GM11168 (cell line): ENCODE data around the gene DNAH8.

Experiments used
- in situ Hi-C: fragments of 300-500 bp; cut with MboI; formaldehyde crosslinking; loops from one replicate; pipeline ENCODE4 v1.12.0; 2022; ENCODE audit warnings: low sequenced_read_pairs; ENCODE audit not compliant: unreplicated experiment

Gene DNAH8

DNA sequence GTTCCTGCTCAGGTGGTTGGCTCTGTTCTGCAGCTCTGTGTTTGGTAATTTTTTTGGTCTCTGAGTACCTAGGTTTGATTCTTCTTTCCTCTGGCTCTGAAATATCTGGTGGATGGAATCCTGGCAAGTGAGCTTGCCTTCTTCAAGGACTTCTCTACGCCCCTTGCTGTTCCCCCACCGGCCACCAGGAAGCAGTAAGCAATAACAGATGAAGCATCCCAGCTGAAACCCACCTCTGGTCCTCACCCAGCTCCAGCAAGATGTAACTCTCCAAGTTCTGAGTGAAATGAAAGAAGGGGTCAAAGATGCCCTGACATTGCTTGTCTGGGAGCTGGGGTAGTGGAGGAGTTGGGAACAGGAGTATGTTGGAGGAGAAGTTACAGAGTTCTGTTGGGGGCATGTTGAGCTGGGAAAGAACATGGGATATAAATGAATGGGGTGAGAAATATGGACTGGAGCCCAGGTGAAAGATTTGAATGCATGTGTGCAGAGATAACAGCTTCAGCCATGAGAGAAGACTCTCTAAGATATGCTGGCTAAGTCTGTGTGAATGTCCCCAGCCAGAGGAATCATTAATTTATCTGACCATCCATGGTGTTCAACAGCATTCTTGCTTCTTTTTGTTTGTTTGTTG, 282.1 kb downstream of the DNAH8 start:
- in situ Hi-C loops, result loop anchor here (10.0 kb wide), 1 partner anchor 308 kb away; no protein-coding TSS in a partner anchor

DNA sequence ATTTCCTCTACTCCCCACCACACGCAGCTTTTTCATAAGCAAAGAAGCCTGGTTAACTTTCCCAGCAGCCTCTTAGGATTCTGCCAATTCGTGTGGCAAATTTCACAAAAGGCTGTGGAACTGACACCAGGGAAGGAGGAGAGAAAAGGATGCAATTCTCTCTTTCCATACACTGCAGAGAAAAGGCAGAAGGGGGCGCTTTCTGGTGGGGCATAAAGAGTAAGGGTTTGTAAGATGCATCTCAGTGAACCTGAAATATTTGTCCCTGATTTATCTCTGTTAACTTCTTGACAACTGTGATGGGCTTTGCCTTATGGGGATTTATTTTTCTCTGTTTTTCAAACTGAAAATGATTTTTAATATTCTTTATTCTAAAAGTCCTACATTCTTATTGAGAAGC, 288.0 kb downstream of the DNAH8 start:
- in situ Hi-C loops, result no loop called here

DNA sequence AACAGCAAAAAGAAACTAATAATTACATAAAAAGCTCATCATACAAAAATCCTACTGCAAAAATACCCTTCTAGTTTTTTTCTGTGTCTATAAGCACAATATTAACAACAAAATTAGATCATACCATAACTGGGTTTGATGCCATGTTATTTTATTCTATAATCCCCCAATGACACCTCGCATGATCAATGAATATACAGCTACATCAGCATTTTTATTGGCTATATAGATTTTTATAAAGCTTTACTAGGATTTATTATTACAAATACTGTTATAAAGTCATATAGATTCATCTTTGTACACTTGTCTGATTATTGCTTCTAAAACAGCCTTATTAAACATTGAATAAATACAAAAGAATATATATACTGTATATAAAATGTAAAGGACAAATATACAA, 288.4 kb downstream of the DNAH8 start:
- in situ Hi-C loops, result no loop called here

DNA sequence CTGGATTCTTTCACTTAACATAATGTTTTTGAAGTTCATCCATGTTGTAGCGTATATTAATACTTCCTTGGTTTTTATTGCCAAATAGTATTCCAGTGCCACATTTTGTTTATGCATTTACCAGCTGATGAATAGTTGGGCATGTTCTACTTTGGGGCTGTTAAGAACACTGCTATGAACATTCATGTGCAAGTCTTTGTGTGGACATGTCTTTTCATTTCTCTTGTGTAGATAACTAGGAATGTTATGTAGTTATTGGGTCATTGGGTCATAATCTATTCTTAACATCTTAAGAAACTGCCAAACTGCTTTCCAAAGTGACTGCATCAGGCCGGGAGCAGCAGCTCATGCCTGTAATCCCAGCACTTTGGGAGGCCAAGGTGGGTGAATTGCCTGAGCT, 289.7 kb downstream of the DNAH8 start:
- in situ Hi-C loops, result no loop called here

DNA sequence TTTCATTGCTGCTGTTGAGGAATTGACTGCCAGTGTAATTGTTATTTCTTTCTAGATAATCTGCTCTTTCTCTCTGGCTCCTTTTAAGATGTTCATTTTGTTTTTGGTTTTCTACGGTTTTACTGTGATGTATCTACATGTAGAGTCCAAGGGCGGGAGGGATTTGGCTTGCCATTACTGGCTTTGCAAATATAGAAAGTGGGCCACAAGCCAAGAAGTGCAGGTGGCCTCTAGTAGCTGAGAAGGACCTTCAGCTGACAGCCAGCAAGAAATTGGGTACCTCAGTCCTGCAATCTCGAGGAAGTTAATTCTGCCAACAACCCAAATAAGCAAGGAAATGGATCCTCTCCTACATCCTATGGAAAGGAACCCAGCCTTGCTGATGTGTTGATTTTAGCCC, 290.7 kb downstream of the DNAH8 start:
- in situ Hi-C loops, result no loop called here

DNA sequence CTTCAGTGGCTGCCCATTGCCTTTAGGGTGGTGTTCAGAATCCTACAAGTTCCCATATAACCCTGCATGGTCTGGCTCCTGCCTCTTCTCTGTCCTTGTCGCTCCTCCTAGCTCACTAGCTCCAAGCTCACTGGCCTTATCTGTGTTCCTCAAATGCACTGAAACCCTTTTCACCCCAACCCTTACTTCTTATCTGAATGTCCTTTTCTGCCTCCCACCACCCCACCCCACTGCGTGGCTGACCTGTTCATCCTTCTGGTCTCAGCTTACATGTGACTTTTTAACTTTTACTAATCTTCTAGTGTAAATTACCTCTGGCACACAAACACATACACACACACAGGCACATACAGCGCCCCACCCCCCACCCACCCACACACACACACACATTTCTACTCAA, 292.5 kb downstream of the DNAH8 start:
- in situ Hi-C loops, result no loop called here

DNA sequence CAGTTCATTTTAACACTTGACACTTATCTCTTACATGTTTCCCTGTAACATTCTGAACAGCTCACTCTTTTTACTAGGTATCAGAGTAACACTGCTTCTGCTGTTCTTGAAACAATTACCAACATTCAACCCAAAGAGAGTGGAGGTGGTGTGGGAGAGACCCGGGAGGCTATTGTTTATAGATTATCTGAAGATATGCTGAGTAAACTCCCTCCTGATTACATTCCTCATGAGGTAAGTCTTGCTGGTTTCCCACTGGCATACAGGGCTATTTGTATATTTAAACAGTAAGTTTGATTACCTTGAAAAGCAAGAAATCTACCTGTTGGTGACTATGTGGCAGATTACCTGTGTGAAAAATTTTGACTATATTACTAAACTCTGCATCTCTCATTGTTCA, 293.6 kb downstream of the DNAH8 start:
- in situ Hi-C loops, result no loop called here

DNA sequence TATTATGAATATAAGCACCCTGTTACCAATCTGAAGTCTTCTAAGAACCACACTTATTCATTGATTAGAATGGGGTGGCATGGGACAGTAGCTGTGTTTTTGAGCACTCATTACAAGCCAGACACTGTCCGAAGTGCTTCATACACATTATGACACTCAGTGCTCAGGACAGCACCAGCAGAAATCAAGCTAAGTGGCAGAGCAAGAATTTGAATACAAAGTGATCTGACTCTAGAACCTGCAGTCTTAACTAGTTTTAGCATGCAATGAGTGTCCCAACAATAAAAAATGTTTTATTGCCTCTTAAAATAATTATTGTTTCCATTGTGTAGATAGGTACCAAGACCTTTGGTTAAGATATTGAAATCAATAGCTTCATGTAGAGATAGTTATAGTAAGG, 294.4 kb downstream of the DNAH8 start:
- in situ Hi-C loops, result no loop called here

DNA sequence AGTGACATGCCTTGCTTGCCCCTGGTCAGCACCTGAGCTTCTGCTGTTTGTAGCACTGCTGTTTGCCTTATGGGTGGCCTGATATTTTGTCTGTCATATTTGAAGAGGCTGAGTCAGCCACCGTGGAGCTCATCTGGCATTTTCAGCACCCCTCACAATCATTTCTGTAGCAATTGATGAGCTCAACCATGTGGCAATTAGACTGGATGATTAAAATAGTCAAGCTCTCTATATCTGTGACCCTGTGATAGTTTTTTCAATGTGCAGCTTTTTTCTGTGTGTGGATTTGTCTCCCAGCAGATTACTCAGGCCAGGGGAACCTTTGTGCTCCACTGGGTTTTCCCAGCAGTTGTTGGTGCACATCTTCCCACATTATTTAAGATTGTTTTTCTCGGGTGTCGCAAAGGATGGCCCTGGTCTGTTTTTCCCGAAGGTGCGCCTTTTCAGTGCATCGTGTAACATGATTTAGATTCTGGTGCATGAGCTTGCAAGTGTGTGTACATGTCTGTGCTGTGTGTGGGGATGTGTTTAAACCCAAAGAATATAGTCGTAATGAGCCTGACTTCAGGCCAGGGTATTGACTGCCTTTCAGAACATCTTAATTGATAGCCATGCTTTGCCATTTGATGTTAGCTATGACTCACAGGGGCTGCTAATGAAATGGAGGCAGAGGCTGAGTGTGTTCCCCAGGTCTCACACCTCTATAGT, 301.9 kb downstream of the DNAH8 start:
- in situ Hi-C loops, result no loop called here

DNA sequence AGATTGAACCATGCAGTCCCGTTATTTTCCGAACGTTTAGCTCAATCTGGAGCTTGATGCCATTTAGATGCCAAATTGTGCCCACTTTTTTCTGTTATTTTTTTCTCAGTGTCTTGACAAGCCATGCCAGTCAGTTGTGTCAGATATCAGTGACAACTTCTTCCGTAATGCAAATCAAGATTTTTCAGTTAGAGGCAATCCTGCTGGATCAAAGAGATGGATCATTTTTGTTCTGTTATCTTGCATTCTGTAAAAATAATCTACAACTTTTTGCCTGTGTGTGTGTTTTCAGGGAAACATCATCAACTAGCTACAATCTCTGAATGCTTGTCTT, 302.4 kb downstream of the DNAH8 start:
- in situ Hi-C loops, result no loop called here

DNA sequence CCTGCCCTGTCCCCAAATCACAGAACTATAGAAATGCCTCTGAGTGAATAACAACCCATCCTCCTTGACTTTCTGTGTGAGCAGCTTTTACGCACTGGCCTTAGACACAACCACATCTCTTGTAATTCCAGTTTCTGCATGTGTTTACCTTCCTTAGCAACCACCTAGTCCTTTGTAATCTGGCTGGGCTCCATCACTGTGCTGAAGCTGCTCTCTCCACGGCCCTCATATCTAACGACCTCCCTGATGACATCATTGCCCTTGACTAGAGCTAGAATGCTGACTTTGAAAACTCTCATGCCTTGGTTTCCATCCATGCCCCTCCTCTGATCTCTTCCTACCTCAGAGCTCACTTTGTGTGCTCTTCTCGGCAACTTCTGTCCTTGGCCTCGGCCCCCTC, 303.0 kb downstream of the DNAH8 start:
- in situ Hi-C loops, result no loop called here

DNA sequence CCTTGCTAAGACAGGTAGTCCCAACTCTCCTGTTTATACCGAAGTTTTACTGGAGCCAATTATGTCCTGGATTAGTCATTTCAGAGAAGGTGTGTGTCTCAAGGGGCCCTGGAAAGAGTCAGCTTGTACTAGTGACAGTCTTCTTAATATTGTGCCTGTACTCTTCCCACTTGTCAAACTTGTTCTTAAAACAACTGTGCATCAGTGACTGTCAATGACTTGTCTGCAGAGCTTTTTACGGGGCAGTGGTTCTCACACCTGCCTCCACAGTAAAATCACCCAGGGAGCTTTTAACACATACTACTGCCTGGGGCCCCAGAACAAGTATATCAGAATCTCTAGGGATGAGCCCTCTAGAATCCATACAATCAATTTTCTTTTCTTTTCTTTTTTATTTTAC, 305.0 kb downstream of the DNAH8 start:
- in situ Hi-C loops, result no loop called here

DNA sequence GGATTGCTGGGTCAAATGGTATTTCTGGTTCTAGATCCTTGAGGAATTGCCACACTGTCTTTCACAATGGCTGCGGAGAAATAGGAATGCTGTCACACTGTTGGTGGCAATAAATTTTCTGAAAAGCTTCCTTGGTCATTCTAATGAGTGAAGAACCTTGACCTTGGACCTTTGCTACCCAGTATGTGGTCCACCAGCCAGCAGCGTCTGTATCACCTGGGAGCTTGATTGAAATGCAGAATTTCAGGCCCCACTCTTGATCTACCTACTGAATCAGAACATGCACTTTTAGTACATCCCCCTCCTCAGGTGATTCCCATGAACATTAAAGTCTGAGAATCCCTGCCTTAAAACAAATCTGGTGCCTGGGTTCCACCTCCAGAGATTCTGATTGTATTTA, 305.9 kb downstream of the DNAH8 start:
- in situ Hi-C loops, result no loop called here

DNA sequence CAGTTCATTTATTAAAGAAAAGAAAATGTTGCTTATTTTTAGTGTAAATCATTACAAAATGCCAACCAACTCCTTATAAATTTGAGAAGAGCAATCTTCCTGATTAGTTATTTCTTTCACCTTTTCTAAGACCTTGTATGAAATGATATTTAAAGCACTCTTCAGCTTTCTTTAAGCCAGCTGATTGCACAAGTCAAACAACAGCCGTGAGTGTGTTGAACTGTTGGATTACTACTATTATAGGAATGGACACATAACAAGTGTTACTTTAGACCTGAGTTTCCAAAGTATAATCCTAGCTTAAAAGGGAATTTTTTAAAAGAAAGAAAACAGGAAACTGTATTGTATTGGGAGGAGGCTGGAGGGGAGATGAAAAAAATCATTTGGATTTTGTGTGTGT, 306.7 kb downstream of the DNAH8 start:
- in situ Hi-C loops, result no loop called here

DNA sequence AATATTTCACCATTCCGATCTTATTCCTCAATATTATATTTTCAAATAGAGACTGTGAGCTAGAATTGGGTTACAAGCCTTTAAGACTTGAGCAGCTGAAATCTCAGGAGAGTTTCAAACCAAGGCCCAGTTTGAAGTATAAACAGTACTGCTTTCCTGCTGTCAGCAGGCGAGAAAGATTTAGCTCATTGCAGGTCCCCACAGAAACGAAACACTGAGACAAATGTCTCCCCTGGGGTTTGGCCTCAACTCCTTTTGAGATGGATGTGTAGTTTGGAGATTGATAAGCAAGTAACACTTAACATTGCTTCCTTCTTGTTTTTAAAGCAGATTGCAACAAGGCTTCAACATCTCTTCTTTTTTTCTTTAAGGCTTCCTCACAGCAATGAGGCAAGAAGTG, 311.1 kb downstream of the DNAH8 start:
- in situ Hi-C loops, result no loop called here

DNA sequence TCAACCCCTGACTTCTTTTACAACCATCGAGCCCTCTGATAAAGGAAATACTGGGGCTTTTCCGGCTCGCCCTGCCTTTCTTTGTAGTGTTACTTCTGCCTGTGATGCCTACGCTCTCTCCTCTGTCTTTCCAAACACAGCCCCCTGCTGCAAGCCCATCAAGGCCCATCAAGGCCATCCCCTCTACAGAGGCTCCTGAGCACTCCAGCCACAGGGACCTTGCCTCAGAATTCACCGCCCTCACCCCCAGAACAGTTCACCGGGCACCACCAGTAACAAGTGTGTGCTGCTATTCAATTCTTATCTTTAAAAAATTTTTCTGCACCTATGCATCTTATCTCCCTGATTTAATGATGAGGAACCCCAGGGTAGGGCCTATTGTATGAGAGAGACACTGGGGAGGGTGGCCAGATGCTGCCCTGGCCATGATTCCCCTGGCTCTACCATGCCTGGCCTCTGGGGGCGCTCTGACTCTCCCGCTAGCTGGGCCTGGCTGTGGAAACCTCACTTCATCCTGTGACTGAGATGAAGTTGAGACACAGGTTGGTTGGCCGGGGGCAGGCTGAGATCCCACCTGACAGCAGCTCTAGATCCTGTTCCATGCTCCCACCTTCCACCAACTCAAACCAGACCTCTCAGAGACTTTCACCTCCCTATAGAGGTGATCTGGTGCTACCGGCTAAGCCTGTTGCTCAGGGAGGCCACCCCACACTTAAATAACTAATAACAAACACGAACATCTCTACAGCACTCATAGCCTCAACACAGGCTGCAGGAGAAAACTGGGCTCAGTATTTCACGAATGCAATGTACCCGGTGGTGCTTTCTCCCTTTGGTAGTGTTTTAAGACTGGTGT, 314.3 kb downstream of the DNAH8 start:
- in situ Hi-C loops, result no loop called here

DNA sequence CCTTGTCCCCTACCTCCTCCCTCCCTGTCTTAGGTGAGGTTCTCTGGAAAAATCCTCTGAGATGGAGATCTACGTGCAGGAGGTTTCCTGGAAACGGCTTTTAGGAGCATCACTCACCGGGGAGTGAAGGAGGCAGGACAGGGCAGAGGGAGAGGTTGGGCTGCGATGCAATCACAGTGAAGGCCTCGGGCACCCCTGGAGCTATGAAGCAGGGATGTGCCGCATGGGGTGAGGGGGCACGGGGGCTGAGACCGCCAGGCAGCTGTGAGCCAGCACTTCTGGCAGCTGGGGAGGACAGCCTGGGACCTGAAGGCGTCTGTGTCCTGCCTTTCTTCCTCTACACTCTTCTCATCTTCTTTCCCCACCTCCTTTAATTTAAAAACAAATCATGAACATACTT, 320.6 kb downstream of the DNAH8 start:
- in situ Hi-C loops, result no loop called here

DNA sequence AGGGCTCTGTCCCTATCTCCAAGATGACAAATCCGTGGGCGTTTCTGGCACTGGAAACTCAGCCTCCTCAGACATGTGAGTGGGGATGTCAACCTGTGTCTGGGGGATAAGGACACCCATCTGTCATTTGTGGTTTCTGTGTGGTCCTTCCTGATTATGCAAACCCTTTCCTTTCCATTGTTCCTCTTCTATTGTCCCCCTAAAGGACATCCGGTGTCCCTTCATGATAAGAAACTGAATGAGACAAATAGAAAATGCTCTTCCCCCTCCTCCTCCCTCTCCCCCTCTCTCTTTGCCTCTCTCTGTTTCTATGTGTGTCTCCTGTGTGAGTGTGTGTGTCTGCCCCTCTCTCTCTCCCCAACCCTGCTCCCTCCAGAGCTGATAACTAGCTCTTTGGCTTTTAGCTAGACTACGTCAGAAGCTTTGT, 322.0 kb downstream of the DNAH8 start:
- in situ Hi-C loops, result no loop called here

DNA sequence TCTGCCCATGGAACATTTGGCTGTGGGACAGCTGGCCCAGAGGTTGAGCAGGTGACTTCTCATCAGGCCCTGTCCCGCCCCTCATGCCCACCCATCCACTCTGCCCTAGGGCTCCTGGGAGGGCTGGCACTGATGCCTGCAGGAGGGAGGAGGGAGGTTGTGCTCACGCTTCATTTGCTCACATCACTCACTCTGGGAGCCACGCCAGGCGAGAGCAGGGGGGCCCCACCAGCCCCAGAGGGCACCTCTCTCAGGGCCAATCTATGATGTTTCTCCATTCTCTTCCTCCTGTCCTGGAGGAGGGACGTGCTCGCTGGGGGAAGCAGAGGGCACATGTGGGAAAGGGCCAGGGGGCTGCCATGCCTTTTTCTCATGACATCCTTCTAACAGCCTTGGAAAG, 322.6 kb downstream of the DNAH8 start:
- in situ Hi-C loops, result no loop called here

DNA sequence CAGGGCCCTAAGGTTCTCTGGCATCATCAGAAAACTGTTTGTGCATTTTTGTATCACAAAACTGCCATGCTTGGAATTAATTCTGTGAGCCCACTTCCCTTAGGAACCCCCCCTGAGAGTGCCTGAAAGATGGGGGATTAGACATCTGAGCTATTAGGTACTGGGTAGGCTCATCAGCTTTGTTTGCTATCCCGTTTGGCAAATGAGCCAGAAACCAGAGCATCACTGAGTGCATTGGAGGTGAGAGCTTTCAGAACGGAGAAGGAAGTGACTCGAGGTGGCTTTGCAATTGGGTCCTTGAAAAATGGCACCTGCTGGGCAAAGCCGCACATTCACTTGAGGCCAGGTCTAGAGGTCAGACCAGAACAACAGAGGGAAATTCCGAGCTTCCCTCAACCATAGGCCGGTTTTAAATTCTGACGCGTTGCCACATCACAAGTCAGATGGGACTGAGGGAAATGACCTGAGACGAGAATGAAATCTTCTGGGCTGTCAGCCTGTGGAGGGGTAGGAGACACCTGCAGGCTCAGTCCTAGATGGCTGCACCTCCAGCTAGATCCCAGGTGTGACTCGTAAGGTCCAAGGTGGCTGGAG, 325.1 kb downstream of the DNAH8 start:
- in situ Hi-C loops, result no loop called here

DNA sequence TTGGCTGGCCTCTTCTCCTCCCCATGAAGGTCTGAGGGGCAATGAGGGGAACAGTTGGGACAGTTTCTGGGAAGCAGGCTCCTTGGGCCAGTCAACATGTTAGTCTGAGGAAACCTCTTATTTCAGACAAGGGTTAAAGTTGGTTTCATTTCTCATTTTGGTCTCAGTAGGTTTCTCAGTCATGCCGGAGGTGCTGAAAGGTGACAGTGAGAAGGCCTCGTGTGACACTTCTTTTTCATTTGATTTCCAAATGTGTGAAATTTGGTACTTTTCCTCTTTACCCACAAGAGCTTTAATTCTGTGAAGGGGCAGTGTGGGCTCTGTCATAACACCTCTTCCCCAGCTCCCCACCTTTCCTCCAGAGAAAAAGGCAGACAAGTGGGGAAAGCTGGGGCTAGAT, 326.0 kb downstream of the DNAH8 start:
- in situ Hi-C loops, result no loop called here
